ENCODE data around the gene ADAMTS2.

ADAMTS2 gene

GRCh38 chr5:179254638-179255271 is 90.5 kb downstream of the ADAMTS2 start:
- DNase-seq (ENCODE audit: low read depth) = no peak

GRCh38 chr5:179253730-179254129 is 91.5 kb downstream of the ADAMTS2 start:
- DNase-seq (ENCODE audit: low read depth) = no peak

- no peak for DNase-seq (ENCODE audit: low read depth)
Measured at GRCh38 chr5:179251276-179251969, 93.8 kb downstream of the ADAMTS2 start.

GRCh38 chr5:179250561-179251225 is 94.6 kb downstream of the ADAMTS2 start:
- DNase-seq (ENCODE audit: low read depth) = no peak

GRCh38 chr5:179246227-179246626 is 99.0 kb downstream of the ADAMTS2 start:
- DNase-seq (ENCODE audit: low read depth) = no peak

- no peak for DNase-seq (ENCODE audit: low read depth)
Measured at GRCh38 chr5:179245031-179245430, 100.2 kb downstream of the ADAMTS2 start.

GRCh38 chr5:179244044-179244443 is 101.2 kb downstream of the ADAMTS2 start:
- DNase-seq (ENCODE audit: low read depth) = no peak

- DNase-seq (ENCODE audit: low read depth) = no peak
Measured at GRCh38 chr5:179243333-179243732, 101.9 kb downstream of the ADAMTS2 start.

- DNase-seq (ENCODE audit: low read depth) = no peak
Measured at GRCh38 chr5:179242676-179243075, 102.6 kb downstream of the ADAMTS2 start.

GRCh38 chr5:179241764-179242370 is 103.4 kb downstream of the ADAMTS2 start:
- DNase-seq (ENCODE audit: low read depth) = no peak

GRCh38 chr5:179241175-179241574 is 104.1 kb downstream of the ADAMTS2 start:
- DNase-seq (ENCODE audit: low read depth) = no peak

- no peak for DNase-seq (ENCODE audit: low read depth)
Measured at GRCh38 chr5:179240561-179240960, 104.7 kb downstream of the ADAMTS2 start.

- no peak for DNase-seq (ENCODE audit: low read depth)
Measured at GRCh38 chr5:179239256-179240135, 105.8 kb downstream of the ADAMTS2 start.

GRCh38 chr5:179238628-179238970 is 106.7 kb downstream of the ADAMTS2 start:
- no peak for DNase-seq (ENCODE audit: low read depth)

GRCh38 chr5:179237770-179238627 is 107.3 kb downstream of the ADAMTS2 start:
- no peak for DNase-seq (ENCODE audit: low read depth)

GRCh38 chr5:179235416-179236400 is 109.6 kb downstream of the ADAMTS2 start:
- DNase-seq (ENCODE audit: low read depth) = no peak

- DNase-seq (ENCODE audit: low read depth) = no peak
Measured at GRCh38 chr5:179234563-179235135, 110.6 kb downstream of the ADAMTS2 start.

- no peak for DNase-seq (ENCODE audit: low read depth)
Measured at GRCh38 chr5:179233909-179234562, 111.2 kb downstream of the ADAMTS2 start.
